ENCODE results near the gene CLIC3. TPM values are rescaled to one million over a fixed set of nuclear protein-coding genes. Genes with fewer than 3 reads are reported as not detected.

Gene CLIC3
- total RNA-seq, 1 experiment from 2014 or later, result not detected

- no peak overlapping the region for H3K27ac ChIP-seq (ENCODE audit: low read depth, low read length, poor library complexity, severe bottlenecking)
- intact Hi-C loops (cut with micrococcal nuclease; ENCODE audit: unreplicated experiment), result no loop called here
- ChIA-PET POLR2A (ENCODE audit: low non-redundant PET) (no interaction called here), CTCF (no interaction called here)
- no peaks in the 10 kb centered on the region for H3K27me3 ChIP-seq (replicated peaks; ENCODE audit: insufficient read depth, low read depth, low read length, poor library complexity)
- no peak for TF ChIP-seq CTCF (conservative IDR thresholded peaks at IDR 0.05; ENCODE audit: low read depth, low read length)
- no peak for TF ChIP-seq EZH2 (IDR thresholded peaks at IDR 0.05; ENCODE audit: borderline replicate concordance, low read depth, low read length, poor library complexity, severe bottlenecking)
- no peaks in the 10 kb centered on the region for H3K9me3 ChIP-seq (ENCODE audit: low read depth, low read length, poor library complexity, severe bottlenecking)
- no peaks in the 10 kb centered on the region for H3K4me1 ChIP-seq (ENCODE audit: insufficient read depth, low read length, poor library complexity, severe bottlenecking)
- no peak for DNase-seq (ENCODE audit: low spot score)
- H3K36me3 ChIP-seq (ENCODE audit: insufficient read depth, low read length, poor library complexity, severe bottlenecking), result no peaks in the 10 kb centered on the region
- BruUV-seq (replicated peaks), result no TSS peak
- H3K4me3 ChIP-seq (ENCODE audit: low read depth, low read length, poor library complexity, severe bottlenecking), result no peak overlapping the region
Observed at GRCh38 chr9:136955202-136955942, 41.0 kb downstream of the CLIC3 start.

GRCh38 chr9:136954270-136955083 lies 41.9 kb downstream of the CLIC3 start:
- H3K27ac ChIP-seq (ENCODE audit: low read depth, low read length, poor library complexity, severe bottlenecking), result no peak overlapping the region
- H3K4me1 ChIP-seq (ENCODE audit: insufficient read depth, low read length, poor library complexity, severe bottlenecking), result no peaks in the 10 kb centered on the region
- ChIA-PET POLR2A (ENCODE audit: low non-redundant PET) (no interaction called here), CTCF (no interaction called here)
- H3K27me3 ChIP-seq (replicated peaks; ENCODE audit: insufficient read depth, low read depth, low read length, poor library complexity), result no peaks in the 10 kb centered on the region
- no TSS peak for BruUV-seq (replicated peaks)
- H3K9me3 ChIP-seq (ENCODE audit: low read depth, low read length, poor library complexity, severe bottlenecking), result no peaks in the 10 kb centered on the region
- intact Hi-C loops (cut with micrococcal nuclease; ENCODE audit: unreplicated experiment), result no loop called here
- DNase-seq (ENCODE audit: low spot score), result no peak
- H3K36me3 ChIP-seq (ENCODE audit: insufficient read depth, low read length, poor library complexity, severe bottlenecking), result no peaks in the 10 kb centered on the region
- H3K4me3 ChIP-seq (ENCODE audit: low read depth, low read length, poor library complexity, severe bottlenecking), result no peak overlapping the region
- no peak for TF ChIP-seq CTCF (conservative IDR thresholded peaks at IDR 0.05; ENCODE audit: low read depth, low read length)
- no peak for TF ChIP-seq EZH2 (IDR thresholded peaks at IDR 0.05; ENCODE audit: borderline replicate concordance, low read depth, low read length, poor library complexity, severe bottlenecking)

GRCh38 chr9:136953771-136954269 lies 42.5 kb downstream of the CLIC3 start:
- intact Hi-C loops (cut with micrococcal nuclease; ENCODE audit: unreplicated experiment), result no loop called here
- no TSS peak for BruUV-seq (replicated peaks)

More at GRCh38 chr9:136953771-136954269, 42.5 kb downstream of the CLIC3 start:
- TF ChIP-seq EZH2 (IDR thresholded peaks at IDR 0.05; ENCODE audit: borderline replicate concordance, low read depth, low read length, poor library complexity, severe bottlenecking) (no peak), CTCF (conservative IDR thresholded peaks at IDR 0.05; ENCODE audit: low read depth, low read length) (no peak)
- Histone ChIP-seq H3K4me1 (ENCODE audit: insufficient read depth, low read length, poor library complexity, severe bottlenecking) (no peaks in the 10 kb centered on the region), H3K4me3 (ENCODE audit: low read depth, low read length, poor library complexity, severe bottlenecking) (no peak overlapping the region), H3K27me3 (replicated peaks; ENCODE audit: insufficient read depth, low read depth, low read length, poor library complexity) (no peaks in the 10 kb centered on the region), H3K27ac (ENCODE audit: low read depth, low read length, poor library complexity, severe bottlenecking) (no peak overlapping the region), H3K9me3 (ENCODE audit: low read depth, low read length, poor library complexity, severe bottlenecking) (no peaks in the 10 kb centered on the region), H3K36me3 (ENCODE audit: insufficient read depth, low read length, poor library complexity, severe bottlenecking) (no peaks in the 10 kb centered on the region)
- ChIA-PET POLR2A (ENCODE audit: low non-redundant PET) (no interaction called here), CTCF (no interaction called here)
- no peak for DNase-seq (ENCODE audit: low spot score)

Data from A673 (cell line).